22Rv1 (cell line): ENCODE results near the gene HLF.

Source experiments
- ZFX ChIP-seq: fragments of 450-650 bp; IDR thresholded peaks from 2 replicates; pipeline ENCODE4 v1.6.1; 2017; ENCODE audit warnings: antibody characterized with exemption, borderline replicate concordance
- TF ChIP-seq, protein P1 (sequence below): fragments of 450-650 bp; IDR thresholded peaks from 2 replicates; pipeline ENCODE4 v1.5.1; 2017; ENCODE audit warnings: mild to moderate bottlenecking

DNA sequence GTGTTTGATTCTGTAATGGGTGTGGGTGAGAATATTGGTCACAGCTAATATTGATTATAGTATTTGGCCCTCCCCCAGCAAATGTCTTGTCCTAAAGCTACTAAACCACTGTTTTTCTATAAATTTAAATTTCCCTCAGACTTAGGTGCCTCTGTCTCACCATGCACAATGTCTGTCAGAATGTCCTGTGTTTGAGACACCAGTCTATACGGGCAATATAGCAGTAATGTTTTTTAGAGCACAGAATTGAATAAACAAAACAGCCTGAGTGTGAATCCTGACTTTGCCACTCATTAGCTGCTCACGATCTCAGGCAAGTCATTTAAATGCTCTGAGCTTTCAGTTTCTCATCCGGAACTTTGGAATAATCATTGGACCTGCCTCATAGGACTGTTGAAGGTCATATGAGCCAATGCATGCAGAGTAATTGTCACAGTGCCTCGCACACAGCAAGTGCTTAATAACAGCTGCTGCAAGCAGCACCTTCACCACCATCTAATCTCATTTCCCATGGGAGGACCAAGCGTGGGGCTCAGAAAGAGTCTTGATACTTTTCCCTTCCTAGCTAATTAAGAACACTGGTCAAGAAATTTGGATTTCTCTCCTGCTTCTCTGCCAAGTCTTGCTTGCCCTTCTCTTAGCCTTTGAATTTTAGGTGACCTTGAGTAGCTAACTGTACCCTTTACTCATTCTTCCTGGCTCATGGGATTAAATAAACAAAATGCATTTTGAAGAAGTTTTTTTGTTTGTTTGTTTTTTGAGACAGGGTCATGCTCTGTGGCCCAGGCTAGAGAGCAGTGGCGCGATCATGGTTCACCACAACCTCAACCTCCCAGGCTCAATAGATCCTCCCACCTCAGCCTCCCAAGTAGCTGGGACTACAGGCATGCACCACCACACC, 9.8 kb downstream of the HLF start:
- TF ChIP-seq, protein P1, sequence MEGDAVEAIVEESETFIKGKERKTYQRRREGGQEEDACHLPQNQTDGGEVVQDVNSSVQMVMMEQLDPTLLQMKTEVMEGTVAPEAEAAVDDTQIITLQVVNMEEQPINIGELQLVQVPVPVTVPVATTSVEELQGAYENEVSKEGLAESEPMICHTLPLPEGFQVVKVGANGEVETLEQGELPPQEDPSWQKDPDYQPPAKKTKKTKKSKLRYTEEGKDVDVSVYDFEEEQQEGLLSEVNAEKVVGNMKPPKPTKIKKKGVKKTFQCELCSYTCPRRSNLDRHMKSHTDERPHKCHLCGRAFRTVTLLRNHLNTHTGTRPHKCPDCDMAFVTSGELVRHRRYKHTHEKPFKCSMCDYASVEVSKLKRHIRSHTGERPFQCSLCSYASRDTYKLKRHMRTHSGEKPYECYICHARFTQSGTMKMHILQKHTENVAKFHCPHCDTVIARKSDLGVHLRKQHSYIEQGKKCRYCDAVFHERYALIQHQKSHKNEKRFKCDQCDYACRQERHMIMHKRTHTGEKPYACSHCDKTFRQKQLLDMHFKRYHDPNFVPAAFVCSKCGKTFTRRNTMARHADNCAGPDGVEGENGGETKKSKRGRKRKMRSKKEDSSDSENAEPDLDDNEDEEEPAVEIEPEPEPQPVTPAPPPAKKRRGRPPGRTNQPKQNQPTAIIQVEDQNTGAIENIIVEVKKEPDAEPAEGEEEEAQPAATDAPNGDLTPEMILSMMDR, result no peak
- TF ChIP-seq ZFX, result no peak
